Fibroblast of skin of left quadriceps (primary cell): Measurements from ENCODE around the gene PIPOX.
A peak's percentile ranks its signal among the peaks of the same experiment; 100 is the strongest.

Experiments
- DNase-seq, 2 experiments: peaks; one replicate each; pipeline ENCODE4 v3.0.0-alpha.2; 2013; ENCODE audit warnings: low read depth in 2 of 2

Gene PIPOX

GRCh38 chr17:29048440-29049368 lies 5.8 kb downstream of the PIPOX start:
- DNase-seq: no peak

- no peak for DNase-seq
Measured at GRCh38 chr17:29049541-29050145, 6.7 kb downstream of the PIPOX start.

GRCh38 chr17:29050176-29050575 lies 7.2 kb downstream of the PIPOX start:
- DNase-seq: no peak

- DNase-seq: no peak
Measured at GRCh38 chr17:29051194-29051593, 8.3 kb downstream of the PIPOX start.

GRCh38 chr17:29051731-29052130 lies 8.8 kb downstream of the PIPOX start:
- no peak for DNase-seq

GRCh38 chr17:29054835-29055234 lies 11.9 kb downstream of the PIPOX start:
- DNase-seq: no peak

GRCh38 chr17:29057361-29057760 lies 14.4 kb downstream of the PIPOX start:
- no peak for DNase-seq

- DNase-seq: no peak
Measured at GRCh38 chr17:29058391-29058790, 15.4 kb downstream of the PIPOX start.

GRCh38 chr17:29059281-29059680 lies 16.3 kb downstream of the PIPOX start:
- peak in 1 of 2 experiments; percentile 6 for DNase-seq

- DNase-seq: no peak
Measured at GRCh38 chr17:29060475-29060874, 17.5 kb downstream of the PIPOX start.

- DNase-seq: no peak
Measured at GRCh38 chr17:29061036-29061435, 18.1 kb downstream of the PIPOX start.

GRCh38 chr17:29062215-29062614 lies 19.3 kb downstream of the PIPOX start:
- DNase-seq: no peak

- no peak for DNase-seq
Measured at GRCh38 chr17:29063992-29064391, 21.1 kb downstream of the PIPOX start.

GRCh38 chr17:29066047-29066446 lies 23.1 kb downstream of the PIPOX start:
- no peak for DNase-seq

- DNase-seq: no peak
Measured at GRCh38 chr17:29066606-29067005, 23.7 kb downstream of the PIPOX start.

- DNase-seq: no peak
Measured at GRCh38 chr17:29068818-29069217, 25.9 kb downstream of the PIPOX start.

GRCh38 chr17:29069526-29070041 lies 26.6 kb downstream of the PIPOX start:
- no peak for DNase-seq

GRCh38 chr17:29070308-29070707 lies 27.4 kb downstream of the PIPOX start:
- DNase-seq: no peak

GRCh38 chr17:29070781-29071180 lies 27.8 kb downstream of the PIPOX start:
- DNase-seq: no peak

- DNase-seq: no peak
Measured at GRCh38 chr17:29071303-29071702, 28.4 kb downstream of the PIPOX start.

- DNase-seq: no peak
Measured at GRCh38 chr17:29073045-29073444, 30.1 kb downstream of the PIPOX start.

GRCh38 chr17:29073520-29073919 lies 30.6 kb downstream of the PIPOX start:
- no peak for DNase-seq

GRCh38 chr17:29074488-29074887 lies 31.5 kb downstream of the PIPOX start:
- DNase-seq: no peak
